ACC112 (cell line): ENCODE data around the gene ANKS1B.

Experiments used
- H2AFZ ChIP-seq: fragments of 200-600 bp; sonication (generic); one replicate; pipeline ENCODE4 v1.6.0; 2017; ENCODE audit warnings: antibody characterized with exemption, low read length; ENCODE audit not compliant: unreplicated experiment
- H3K27ac ChIP-seq: fragments of 200-600 bp; sonication (generic); 2 replicates; pipeline ENCODE4 v1.5.1; 2014; ENCODE audit warnings: low read depth, mild to moderate bottlenecking, antibody characterized with exemption, low read length, moderate library complexity
- H3K27me3 ChIP-seq: fragments of 200-600 bp; sonication (generic); 2 replicates; pipeline ENCODE4 v1.6.1; 2014; ENCODE audit warnings: mild to moderate bottlenecking, antibody characterized with exemption, low read length, moderate library complexity, mixed read lengths; ENCODE audit not compliant: insufficient read depth
- H3K36me3 ChIP-seq: fragments of 200-600 bp; sonication (generic); 2 replicates; pipeline ENCODE4 v1.6.1; 2016; ENCODE audit warnings: mild to moderate bottlenecking, antibody characterized with exemption, low read length, moderate library complexity, mixed read lengths; ENCODE audit not compliant: insufficient read depth
- H3K4me1 ChIP-seq: fragments of 200-600 bp; sonication (generic); one replicate; pipeline ENCODE4 v1.6.1; 2016; ENCODE audit warnings: low read length, mixed read lengths; ENCODE audit not compliant: insufficient read depth, unreplicated experiment, control insufficient read depth
- H3K4me3 ChIP-seq: fragments of 200-600 bp; sonication (generic); 2 replicates; pipeline ENCODE4 v1.5.1; 2014; ENCODE audit warnings: mild to moderate bottlenecking, low read depth, low read length
- H3K79me2 ChIP-seq: fragments of 200-600 bp; sonication (generic); one replicate; pipeline ENCODE4 v1.6.0; 2016; ENCODE audit warnings: low read length; ENCODE audit not compliant: control insufficient read depth, unreplicated experiment, insufficient read depth

Gene ANKS1B

DNA sequence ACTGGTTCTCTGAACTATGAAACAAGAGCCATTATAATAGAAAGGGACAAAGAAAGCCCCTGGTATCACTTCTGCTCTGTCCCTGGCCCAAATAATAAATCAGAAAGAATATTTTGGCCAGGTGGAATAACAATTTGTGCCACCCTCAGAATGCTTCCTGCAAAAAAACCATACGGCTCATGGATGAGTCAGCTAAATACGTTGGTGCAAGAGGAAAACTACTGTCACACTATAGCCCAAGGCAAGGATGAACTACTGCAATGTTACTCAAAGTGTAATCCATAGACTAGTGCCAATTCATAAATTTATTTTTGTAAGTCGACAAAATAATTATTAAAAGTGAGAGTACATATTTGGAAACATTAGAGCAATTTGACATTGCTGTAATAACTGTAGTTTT lies 68.2 kb downstream of the ANKS1B start:
- peak overlapping the region; percentile 94 for H3K27ac ChIP-seq
- H3K36me3 ChIP-seq: no peaks in the 10 kb centered on the region
- no peaks in the 10 kb centered on the region for H3K27me3 ChIP-seq
- no peak overlapping the region for H2AFZ ChIP-seq
- H3K79me2 ChIP-seq: no peaks in the 10 kb centered on the region
- H3K4me3 ChIP-seq: no peak overlapping the region
- peaks cover 48% of the 10 kb centered on the region for H3K4me1 ChIP-seq

DNA sequence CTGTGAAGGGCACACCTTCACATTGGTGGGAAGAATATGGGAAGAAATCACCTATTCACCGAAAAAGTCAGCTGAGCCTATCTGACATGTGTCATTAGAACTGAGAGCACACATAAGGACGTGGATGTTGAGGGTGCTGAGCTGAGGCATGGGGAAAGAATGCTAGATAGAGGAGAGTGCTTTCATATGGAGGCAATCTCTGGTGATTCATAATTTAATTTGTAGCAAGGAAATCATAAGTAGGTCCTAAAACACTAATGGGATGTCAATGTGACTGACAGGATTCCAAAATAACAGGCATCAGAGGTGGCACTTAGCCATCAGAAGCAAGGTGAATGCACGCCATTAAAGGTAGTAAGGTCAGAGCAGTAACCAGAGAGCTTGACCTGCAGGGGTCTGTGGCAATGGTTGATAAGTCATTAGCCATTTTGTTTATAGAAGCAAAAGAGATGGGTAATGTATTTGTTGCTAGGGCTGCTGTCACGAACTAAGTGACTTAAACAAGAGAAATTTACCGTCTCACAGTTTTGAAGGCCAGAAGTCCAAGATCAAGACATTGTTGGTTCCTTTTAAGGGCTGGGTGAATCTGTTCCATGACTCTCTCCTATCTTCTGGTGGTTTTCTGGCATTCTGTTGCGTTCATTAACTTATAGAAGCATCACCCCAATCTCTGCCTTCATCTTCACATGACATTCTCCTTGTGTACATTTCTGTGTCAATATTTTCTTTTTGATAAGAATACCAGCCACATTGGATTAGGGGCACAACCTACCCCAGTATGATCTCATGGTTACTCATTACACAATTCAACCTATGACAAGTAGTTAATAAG lies 69.3 kb downstream of the ANKS1B start:
- Histone ChIP-seq H3K27me3 (no peaks in the 10 kb centered on the region), H3K27ac (peak overlapping the region; percentile 94), H3K36me3 (no peaks in the 10 kb centered on the region), H3K79me2 (no peaks in the 10 kb centered on the region), H3K4me1 (peaks cover 55% of the 10 kb centered on the region), H3K4me3 (peak overlapping the region; percentile 2; the same call in 1 of the 2 replicates), H2AFZ (no peak overlapping the region)

DNA sequence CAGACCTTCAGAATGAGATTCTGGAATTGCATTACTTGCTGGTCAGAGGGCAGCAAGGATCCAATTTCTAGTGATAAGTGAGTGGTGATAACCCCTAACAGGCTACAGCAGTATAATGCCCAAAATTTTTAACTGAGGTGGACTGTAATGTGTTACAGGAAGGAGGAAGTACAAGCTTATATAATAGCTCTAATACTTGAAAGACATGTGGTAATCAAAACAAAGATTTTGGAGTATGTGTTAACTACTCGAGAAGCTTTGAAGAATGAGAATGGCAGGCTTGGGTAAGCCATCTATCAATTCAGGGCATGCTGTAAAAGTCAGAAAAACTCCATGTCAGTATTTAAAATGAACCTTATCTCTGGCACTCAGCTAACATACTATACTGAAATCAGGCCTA lies 70.5 kb downstream of the ANKS1B start:
- H3K4me1 ChIP-seq: peaks cover 58% of the 10 kb centered on the region
- no peaks in the 10 kb centered on the region for H3K36me3 ChIP-seq
- peak overlapping the region; percentile 94 for H3K27ac ChIP-seq
- no peaks in the 10 kb centered on the region for H3K79me2 ChIP-seq
- H3K27me3 ChIP-seq: no peaks in the 10 kb centered on the region
- H3K4me3 ChIP-seq: no peak overlapping the region
- H2AFZ ChIP-seq: no peak overlapping the region

DNA sequence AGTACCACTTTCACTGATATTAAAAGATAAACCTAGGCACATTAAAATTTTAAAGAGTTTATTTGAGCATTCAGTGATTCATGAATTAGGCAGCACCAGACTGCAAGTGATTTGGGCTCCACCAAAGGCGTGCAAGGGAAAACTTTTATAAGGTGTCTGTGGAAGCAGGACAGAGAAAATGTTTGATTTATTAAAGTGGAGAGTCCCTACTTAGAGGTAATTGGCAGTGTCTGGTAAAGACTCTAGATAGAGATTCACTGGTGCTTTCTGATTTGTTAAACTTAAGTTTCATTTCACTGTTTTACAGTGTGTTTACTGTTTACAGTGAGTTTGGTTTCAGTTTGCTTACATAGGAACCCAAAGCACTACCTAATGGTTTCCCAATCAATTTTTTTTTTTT lies 72.8 kb downstream of the ANKS1B start:
- Histone ChIP-seq H3K4me3 (peak overlapping the region; percentile 63), H3K27ac (peak overlapping the region; percentile 88), H3K27me3 (no peaks in the 10 kb centered on the region), H3K79me2 (no peaks in the 10 kb centered on the region), H3K36me3 (no peaks in the 10 kb centered on the region), H3K4me1 (peaks cover 50% of the 10 kb centered on the region), H2AFZ (peak overlapping the region; percentile 65)

DNA sequence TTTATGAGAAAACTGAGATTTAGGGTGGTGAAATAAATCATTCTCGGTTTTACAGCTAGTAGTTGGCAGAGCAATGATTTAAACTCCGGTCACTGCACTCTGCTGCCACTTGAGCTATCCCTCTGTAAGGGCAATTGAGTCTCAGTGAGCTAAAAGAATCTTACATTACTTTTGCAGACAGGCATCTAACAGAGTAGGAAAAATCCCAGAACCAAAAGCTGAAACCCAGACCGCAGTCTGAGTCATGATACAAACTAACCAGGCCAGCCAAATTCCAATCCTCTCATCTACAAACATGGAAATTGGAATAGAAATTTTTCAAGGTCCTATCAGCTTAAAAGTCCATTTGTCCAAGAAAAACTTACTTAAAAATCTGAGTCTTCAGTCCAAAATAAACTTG lies 73.7 kb downstream of the ANKS1B start:
- Histone ChIP-seq H3K27ac (peak overlapping the region; percentile 88), H2AFZ (peak overlapping the region; percentile 28), H3K79me2 (no peaks in the 10 kb centered on the region), H3K4me3 (peak overlapping the region; percentile 44), H3K27me3 (no peaks in the 10 kb centered on the region), H3K4me1 (peaks cover 41% of the 10 kb centered on the region), H3K36me3 (no peaks in the 10 kb centered on the region)

DNA sequence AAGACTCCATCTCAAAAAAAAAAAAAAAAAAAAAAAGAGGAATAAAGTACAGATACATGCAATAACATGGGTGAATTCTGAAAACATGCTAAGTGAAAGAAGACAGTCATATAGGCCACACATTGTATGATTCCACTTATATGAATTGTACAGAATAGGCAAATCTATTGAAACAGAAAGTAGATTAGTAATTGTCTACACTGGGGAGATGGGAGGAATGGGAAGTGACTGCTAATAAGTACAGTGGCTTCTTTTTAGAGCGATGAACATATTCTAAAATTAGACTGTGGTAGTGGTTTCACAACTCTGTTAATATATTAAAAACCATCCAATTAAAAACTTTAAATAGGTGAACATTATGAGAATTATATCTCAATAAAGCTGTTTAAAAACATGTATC lies 74.4 kb downstream of the ANKS1B start:
- Histone ChIP-seq H3K4me3 (0 out of 2 replicates have a peak overlapping the region, but pooled peaks have one; percentile 36), H3K4me1 (peaks cover 34% of the 10 kb centered on the region), H3K27me3 (no peaks in the 10 kb centered on the region), H2AFZ (peak overlapping the region; percentile 28), H3K36me3 (no peaks in the 10 kb centered on the region), H3K79me2 (no peaks in the 10 kb centered on the region), H3K27ac (peak overlapping the region; percentile 88)

DNA sequence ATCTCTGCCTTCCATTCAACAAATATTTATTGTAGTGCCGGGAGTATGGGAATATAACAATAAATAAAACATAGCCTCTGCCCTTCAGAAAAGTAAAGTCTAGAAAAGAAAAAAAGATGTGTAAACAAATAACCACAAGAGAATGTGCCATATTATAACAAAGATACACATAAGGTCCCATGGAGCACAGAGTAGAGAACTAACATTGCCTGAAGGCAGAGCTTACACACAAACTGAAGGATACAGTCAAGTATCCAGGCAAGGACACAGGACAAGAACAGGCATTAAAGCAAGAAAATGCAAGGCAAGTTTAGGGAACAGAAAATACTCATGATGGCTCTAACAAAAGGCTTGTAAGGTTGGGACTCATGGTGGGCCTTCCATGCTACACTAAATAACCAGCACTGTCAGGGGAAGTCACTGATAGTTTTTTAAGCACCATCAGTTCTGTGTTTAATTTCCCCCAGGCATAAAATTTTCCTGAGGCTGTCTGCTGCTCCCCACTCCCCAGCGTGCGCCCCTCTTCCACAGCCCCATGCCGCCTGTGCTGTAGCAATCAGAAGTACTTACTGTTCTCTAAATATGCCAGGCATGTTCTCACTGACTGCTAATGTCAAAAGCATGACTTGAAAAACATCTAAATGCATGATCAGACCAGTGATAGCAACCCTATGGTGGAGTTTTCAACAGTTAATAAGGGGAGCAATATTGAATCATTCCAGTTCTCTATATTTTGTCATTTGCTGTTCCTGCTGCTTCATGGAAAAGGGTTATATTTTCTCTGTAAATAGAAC lies 77.8 kb downstream of the ANKS1B start:
- Histone ChIP-seq H3K79me2 (no peaks in the 10 kb centered on the region), H3K36me3 (no peaks in the 10 kb centered on the region), H3K27ac (no peak overlapping the region), H3K4me1 (peaks cover 15% of the 10 kb centered on the region), H3K27me3 (no peaks in the 10 kb centered on the region), H3K4me3 (no peak overlapping the region), H2AFZ (no peak overlapping the region)

DNA sequence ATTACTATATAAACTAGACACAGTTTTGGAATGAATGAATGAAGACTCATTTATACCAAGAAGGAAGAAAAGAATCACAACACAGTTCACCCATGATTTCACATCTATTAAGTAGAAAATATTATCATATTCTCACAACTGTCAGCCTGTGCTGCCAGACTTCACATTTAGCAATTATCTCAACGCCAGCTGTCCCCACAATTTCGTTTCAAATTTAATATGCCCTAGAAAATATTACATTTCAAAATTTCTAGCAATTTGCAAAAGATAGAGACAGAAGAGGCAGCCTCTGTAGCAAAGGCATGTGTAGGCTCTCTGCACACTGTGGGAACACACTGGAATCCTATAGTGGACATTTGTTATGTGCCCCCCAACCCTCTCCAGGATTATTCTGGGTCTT lies 83.6 kb downstream of the ANKS1B start:
- no peaks in the 10 kb centered on the region for H3K4me1 ChIP-seq
- H3K36me3 ChIP-seq: no peaks in the 10 kb centered on the region
- no peak overlapping the region for H2AFZ ChIP-seq
- no peaks in the 10 kb centered on the region for H3K79me2 ChIP-seq
- H3K4me3 ChIP-seq: no peak overlapping the region
- H3K27me3 ChIP-seq: no peaks in the 10 kb centered on the region
- no peak overlapping the region for H3K27ac ChIP-seq

DNA sequence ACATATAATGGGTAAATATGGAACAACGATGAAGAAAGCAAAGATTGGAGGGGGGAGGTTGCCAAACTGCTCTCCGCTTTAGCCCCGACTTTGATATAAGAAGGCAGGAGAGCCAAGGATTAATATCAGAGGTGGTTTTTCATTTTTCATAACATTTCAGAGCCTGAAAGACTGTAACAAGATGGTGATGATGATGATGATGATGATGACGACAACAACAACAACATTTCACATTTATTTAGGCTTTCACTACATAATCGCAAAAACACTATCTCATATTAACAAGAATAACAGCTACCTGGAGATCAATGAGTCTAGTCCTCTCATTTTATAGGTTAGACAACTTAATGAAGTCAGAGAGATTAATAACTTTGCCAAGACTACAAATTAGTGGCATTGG lies 86.1 kb downstream of the ANKS1B start:
- no peaks in the 10 kb centered on the region for H3K36me3 ChIP-seq
- H3K27ac ChIP-seq: no peak overlapping the region
- H2AFZ ChIP-seq: no peak overlapping the region
- no peaks in the 10 kb centered on the region for H3K79me2 ChIP-seq
- H3K27me3 ChIP-seq: no peaks in the 10 kb centered on the region
- H3K4me3 ChIP-seq: no peak overlapping the region
- no peaks in the 10 kb centered on the region for H3K4me1 ChIP-seq

DNA sequence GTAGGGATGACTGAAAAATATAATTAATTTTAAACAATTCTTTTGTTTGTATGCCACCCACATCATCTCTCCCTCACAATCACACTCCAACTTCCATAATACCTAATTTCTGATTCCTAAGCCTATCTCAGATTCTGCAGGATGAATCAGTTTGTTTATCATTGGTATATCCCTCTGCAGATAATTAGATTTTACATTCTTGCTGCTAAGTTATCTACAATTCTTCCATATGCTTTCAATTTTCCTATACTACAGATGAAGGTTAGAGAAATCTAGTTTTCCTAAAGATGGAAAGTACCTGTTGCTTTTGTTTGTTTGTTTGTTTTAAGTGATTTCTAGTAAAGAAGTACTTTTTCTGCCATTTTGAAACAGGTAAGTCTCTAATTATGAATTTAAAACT lies 105.3 kb downstream of the ANKS1B start:
- no peaks in the 10 kb centered on the region for H3K4me1 ChIP-seq
- no peak overlapping the region for H3K4me3 ChIP-seq
- H3K79me2 ChIP-seq: no peaks in the 10 kb centered on the region
- no peaks in the 10 kb centered on the region for H3K27me3 ChIP-seq
- H3K27ac ChIP-seq: no peak overlapping the region
- H3K36me3 ChIP-seq: no peaks in the 10 kb centered on the region
- H2AFZ ChIP-seq: no peak overlapping the region

DNA sequence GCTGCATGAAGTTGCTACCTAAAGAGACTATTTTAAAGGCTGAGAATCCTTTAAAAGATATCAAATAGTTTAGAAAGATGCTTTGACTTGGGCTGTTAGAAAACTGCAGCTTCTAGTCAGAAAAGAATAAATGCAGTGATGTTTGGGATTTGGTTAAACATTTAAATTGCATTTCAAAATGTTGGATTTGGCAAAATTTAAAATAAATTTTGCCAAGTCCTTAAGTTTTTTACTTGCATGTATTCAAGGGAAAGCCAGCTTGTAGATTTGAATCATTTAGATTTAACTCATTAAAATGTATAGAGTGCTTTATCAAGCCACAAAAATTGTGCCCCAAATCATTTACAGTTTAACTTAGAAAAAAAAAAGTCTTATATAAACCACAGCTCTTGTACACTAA lies 109.7 kb downstream of the ANKS1B start:
- no peaks in the 10 kb centered on the region for H3K27me3 ChIP-seq
- H3K79me2 ChIP-seq: no peaks in the 10 kb centered on the region
- H3K27ac ChIP-seq: no peak overlapping the region
- H3K4me3 ChIP-seq: no peak overlapping the region
- H3K36me3 ChIP-seq: no peaks in the 10 kb centered on the region
- H3K4me1 ChIP-seq: no peaks in the 10 kb centered on the region
- H2AFZ ChIP-seq: no peak overlapping the region
